Breast epithelium (tissue), 3 donors: ENCODE measurements around the gene ANKS1A.
"Not testable (repeated sequence)": the region's sequence is repeated elsewhere in the genome, so short reads cannot be mapped to it uniquely, and the experiment has no call there.

ENCODE experiments used
- CTCF ChIP-seq, 3 donors: fragments of 450-650 bp; IDR thresholded peaks; one replicate each; pipeline ENCODE4 v1.5.1; 2016 to 2017; ENCODE audit warnings: antibody characterized with exemption in 3 of 3, mild to moderate bottlenecking in 3 of 3, moderate library complexity in 3 of 3
- POLR2A ChIP-seq: fragments of 450-650 bp; IDR thresholded peaks from one replicate; pipeline ENCODE4 v1.6.1; 2016; ENCODE audit warnings: antibody characterized with exemption, mild to moderate bottlenecking, moderate library complexity
- POLR2AphosphoS5 ChIP-seq, 3 donors: sonication (generic); formaldehyde crosslinking; IDR thresholded peaks; one replicate each; pipeline ENCODE4 v1.6.1; 2017; ENCODE audit warnings: antibody characterized with exemption in 3 of 3

GRCh38 chr6:35003886-35004530, 115.0 kb downstream of the ANKS1A start:
- not testable (repeated sequence) for TF ChIP-seq POLR2A; CTCF (IDR thresholded peaks at IDR 0.05); POLR2AphosphoS5 (IDR thresholded peaks at IDR 0.05)
